HepG2 (cell line): ENCODE data around the gene SHC3. TPM values are rescaled to one million over a fixed set of nuclear protein-coding genes. Genes with fewer than 3 reads are reported as not detected.

Experiments used
- ATAC-seq: fragments of 200-7000 bp; cut with Tn5 transposase; 3 replicates; pipeline ENCODE4 v1.9.1; 2020; ENCODE audit warnings: mild to moderate bottlenecking, moderate library complexity
- BruUV-seq: library from RNA; stranded (reverse); fragments of 400-500 nt; replicated peaks from 2 replicates; lab custom pipeline; 2021; lab: Mats Ljungman, UMichigan
- CTCF ChIA-PET: fragments of 300-600 bp; formaldehyde crosslinking; extraction: SDS; loops from one replicate; lab custom pipeline; 2021; ENCODE audit warnings: low total read pairs, inconsistent platforms, low intra/inter-chr PET ratio; lab: Yijun Ruan, JAX
- POLR2A ChIA-PET: fragments of 350-600 bp; sonication (Branson Sonifier 250); formaldehyde crosslinking; loops from one replicate; lab custom pipeline; 2020; ENCODE audit warnings: antibody characterized with exemption, inconsistent platforms; lab: Yijun Ruan, JAX
- DNase-seq: peaks from one replicate; pipeline ENCODE4 v3.0.0-alpha.2; 2015; ENCODE audit warnings: low spot score
- FAIRE-seq: peaks from 3 replicates; lab custom pipeline; 2011; peaks lifted over from hg19 to GRCh38; lab: Jason Lieb, UNC
- H2AFZ ChIP-seq: one replicate; pipeline ENCODE4 v1.6.1; 2011; ENCODE audit warnings: low read length, inconsistent platforms
- H3K27ac ChIP-seq: fragments of 300-600 bp; 3 replicates; pipeline ENCODE4 v1.8.0; 2011; ENCODE audit warnings: mixed run types, mild to moderate bottlenecking, mixed read lengths, low read length, inconsistent platforms; ENCODE audit not compliant: insufficient read depth; ENCODE audit errors: extremely low read length
- H3K27me3 ChIP-seq, 2 experiments: fragments of 200-600 bp in 1 of 2; 2 replicates in 1 of 2; 3 replicates in 1 of 2; pipeline versions ENCODE4 v1.6.0 to v1.8.0; 2011; ENCODE audit warnings: low read length in 2 of 2, mild to moderate bottlenecking in 2 of 2, moderate library complexity in 2 of 2, inconsistent platforms in 1 of 2; ENCODE audit not compliant: insufficient read depth in 2 of 2, control insufficient read depth in 1 of 2
- H3K36me3 ChIP-seq, 2 experiments: fragments of 200-600 bp in 1 of 2; replicated peaks in 1 of 2; 2 replicates in 1 of 2; 3 replicates in 1 of 2; pipeline versions ENCODE4 v1.5.1 to v1.8.0; 2011; ENCODE audit warnings: low read length in 2 of 2, inconsistent platforms in 1 of 2; ENCODE audit not compliant: insufficient read depth in 2 of 2, control insufficient read depth in 1 of 2
- H3K4me1 ChIP-seq: 2 replicates; pipeline ENCODE4 v1.5.1; 2012; ENCODE audit warnings: low read length, inconsistent platforms; ENCODE audit not compliant: insufficient read depth
- H3K4me2 ChIP-seq: 2 replicates; pipeline ENCODE4 v1.6.0; 2011; ENCODE audit warnings: low read depth, low read length, inconsistent platforms
- H3K4me3 ChIP-seq, 3 experiments: fragments of 200-600 bp in 1 of 3; sonication (generic), shearing (Covaris generic) in 1 of 3; replicated peaks in 1 of 3; 2 replicates each; pipeline ENCODE4 v1.5.1; 2011 to 2016; ENCODE audit warnings: low read length in 3 of 3, inconsistent platforms in 2 of 3, low read depth in 2 of 3, mild to moderate bottlenecking in 2 of 3, control low read depth in 1 of 3, mixed read lengths in 1 of 3; ENCODE audit not compliant: insufficient read depth in 1 of 3
- H3K79me2 ChIP-seq: one replicate; pipeline ENCODE4 v1.6.1; 2011; ENCODE audit warnings: low read length, inconsistent platforms; ENCODE audit not compliant: insufficient read depth
- H3K9ac ChIP-seq: 2 replicates; pipeline ENCODE4 v1.6.0; 2011; ENCODE audit warnings: mild to moderate bottlenecking, low read depth, low read length, inconsistent platforms; ENCODE audit not compliant: insufficient read depth
- H3K9me3 ChIP-seq: 2 replicates; pipeline ENCODE4 v1.5.1; 2012; ENCODE audit warnings: mild to moderate bottlenecking, low read length
- H4K20me1 ChIP-seq: 2 replicates; pipeline ENCODE4 v1.6.0; 2011; ENCODE audit warnings: inconsistent platforms, mild to moderate bottlenecking, low read length, moderate library complexity; ENCODE audit not compliant: insufficient read depth
- KLF12 ChIP-seq: sonication (generic); formaldehyde crosslinking; IDR thresholded peaks from 2 replicates; pipeline ENCODE4 v1.4.0; 2020; ENCODE audit warnings: missing genetic modification reagents, borderline replicate concordance
- RBFOX2 ChIP-seq: fragments of 200-400 bp; formaldehyde crosslinking; IDR thresholded peaks from 2 replicates; pipeline ENCODE4 v1.6.1; 2017; ENCODE audit warnings: low read depth, mild to moderate bottlenecking, low read length
- XBP1 ChIP-seq: sonication (generic); formaldehyde crosslinking; IDR thresholded peaks from 2 replicates; pipeline ENCODE4 v1.5.0; 2020; ENCODE audit warnings: missing genetic modification reagents
- YEATS4 ChIP-seq: sonication (generic); formaldehyde crosslinking; IDR thresholded peaks from 2 replicates; pipeline ENCODE4 v1.4.0; 2020; ENCODE audit warnings: missing genetic modification reagents, borderline replicate concordance
- ZNF260 ChIP-seq: sonication (generic); formaldehyde crosslinking; IDR thresholded peaks from 2 replicates; pipeline ENCODE4 v1.4.0; 2020; ENCODE audit warnings: missing genetic modification reagents, low read depth, mild to moderate bottlenecking, borderline replicate concordance
- ZNF446 ChIP-seq: sonication (generic); formaldehyde crosslinking; IDR thresholded peaks from 2 replicates; pipeline ENCODE4 v1.5.0; 2020; ENCODE audit warnings: mild to moderate bottlenecking, missing genetic modification reagents
- ZNF550 ChIP-seq: sonication (generic); formaldehyde crosslinking; IDR thresholded peaks from 2 replicates; pipeline ENCODE4 v1.4.0; 2020; ENCODE audit warnings: mild to moderate bottlenecking, missing genetic modification reagents, borderline replicate concordance
- ZNF749 ChIP-seq: sonication (generic); formaldehyde crosslinking; IDR thresholded peaks from 2 replicates; pipeline ENCODE4 v1.8.0; 2022; ENCODE audit warnings: mild to moderate bottlenecking, missing genetic modification reagents, moderate library complexity, borderline replicate concordance
- WGBS: methylation state at CpG from one replicate; pipeline ENCODE4 v1.1.6; 2017; ENCODE audit warnings: low lambda C conversion rate; 5-methylcytosine and 5-hydroxymethylcytosine counted together
- in situ Hi-C: cut with HindIII; loops from 2 replicates; pipeline ENCODE4 v1.10.0; 2017; ENCODE audit warnings: low pct_unique_long_range_greater_than_20kb; ENCODE audit not compliant: extremely low pct_ligation_motif_present
- intact Hi-C: fragments of 100-400 bp; cut with micrococcal nuclease; formaldehyde crosslinking; loops from one replicate; pipeline ENCODE4 v1.10.0; 2022; ENCODE audit not compliant: unreplicated experiment
- polyA plus RNA-seq, 8 experiments: library from polyadenylated mRNA; depleted of rRNA in 3 of 8; stranded (reverse) in 7 of 8; unstranded in 1 of 8; fragments of >200 nt; fragmentation: Illumina TruSeq in 4 of 8; extraction: Trizol in 4 of 8; gene quantifications; 2 replicates each; pipeline versions ENCODE4 v1.2.1 to v1.2.3, GENCODE V29; 2011 to 2016; ENCODE audit warnings: low read depth in 4 of 8, missing spikeins in 1 of 8, mixed read lengths in 1 of 8; ENCODE audit not compliant: insufficient read depth in 1 of 8
- total RNA-seq, 5 experiments: library from RNA; depleted of rRNA; stranded (reverse); fragments of >200 nt; fragmentation: Illumina TruSeq; extraction: Trizol; gene quantifications; 2 replicates each; pipeline ENCODE4 v1.2.3, GENCODE V29; 2016; ENCODE audit warnings: low read depth in 1 of 5
- TF ChIP-seq, protein P1 (sequence below): sonication (generic); formaldehyde crosslinking; IDR thresholded peaks from 2 replicates; pipeline ENCODE4 v1.4.0; 2020; ENCODE audit warnings: mild to moderate bottlenecking, missing genetic modification reagents
- TF ChIP-seq, protein P2 (sequence below): sonication (generic); formaldehyde crosslinking; IDR thresholded peaks from 2 replicates; pipeline ENCODE4 v1.5.1; 2020; ENCODE audit warnings: mild to moderate bottlenecking, missing genetic modification reagents, moderate library complexity

Gene SHC3
- total and polyA plus RNA-seq, 2 of the 13 experiments (the other 11 are each of a cell fraction or from before 2014, with no cell fraction given), result 0.09 to 0.89 TPM

DNA sequence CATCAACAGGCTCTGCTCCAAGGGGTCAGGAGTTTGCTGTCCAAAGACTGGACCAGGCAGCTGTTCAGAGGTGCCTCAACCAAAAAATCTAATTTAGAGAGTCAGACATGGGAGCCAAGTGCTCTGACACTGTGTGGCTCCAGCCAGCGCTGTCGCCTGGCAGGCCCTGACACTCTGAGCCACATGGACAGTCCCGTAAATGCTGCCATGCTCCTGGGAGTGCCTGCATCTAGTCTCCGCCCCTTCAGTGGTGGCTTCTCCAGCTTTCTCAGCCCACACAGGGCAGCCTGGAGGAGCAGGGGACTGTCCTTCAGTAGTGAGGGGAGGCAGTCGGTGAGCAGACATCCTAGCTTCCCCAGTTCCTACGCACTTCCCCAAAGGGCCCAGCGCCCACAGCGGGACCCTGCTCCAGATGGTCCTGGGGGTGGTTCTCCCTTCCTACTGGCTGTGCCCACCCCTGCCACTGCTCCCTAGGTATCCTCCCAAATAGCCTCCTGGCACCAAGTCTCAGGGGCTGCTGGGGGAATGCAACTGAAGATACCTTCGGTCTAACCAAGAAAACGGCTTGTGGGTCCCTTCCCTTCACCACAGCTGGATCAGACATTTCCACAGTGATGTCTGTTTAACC lies 72.3 kb downstream of the SHC3 start:
- Histone ChIP-seq H3K4me3 (no peak overlapping the region), H4K20me1 (no peaks in the 10 kb centered on the region), H3K79me2 (no peaks in the 10 kb centered on the region), H3K36me3 (no peaks in the 10 kb centered on the region), H3K9ac (no peak overlapping the region), H3K27ac (no peak overlapping the region), H3K27me3 (no peaks in the 10 kb centered on the region), H2AFZ (no peak overlapping the region), H3K4me1 (no peaks in the 10 kb centered on the region), H3K4me2 (no peak overlapping the region), H3K9me3 (no peaks in the 10 kb centered on the region)
- 60% methylated on average over 6 of the region's 10 CpGs for WGBS
- no peak for ATAC-seq
- TF ChIP-seq ZNF550 (CRISPR knock-in tag) (no peak), KLF12 (CRISPR knock-in tag) (no peak), ZNF260 (no peak), ZNF446 (CRISPR knock-in tag) (no peak), YEATS4 (CRISPR knock-in tag) (no peak), RBFOX2 (no peak), XBP1 (CRISPR knock-in tag) (no peak), ZNF749 (no peak)
- TF ChIP-seq, protein P1, sequence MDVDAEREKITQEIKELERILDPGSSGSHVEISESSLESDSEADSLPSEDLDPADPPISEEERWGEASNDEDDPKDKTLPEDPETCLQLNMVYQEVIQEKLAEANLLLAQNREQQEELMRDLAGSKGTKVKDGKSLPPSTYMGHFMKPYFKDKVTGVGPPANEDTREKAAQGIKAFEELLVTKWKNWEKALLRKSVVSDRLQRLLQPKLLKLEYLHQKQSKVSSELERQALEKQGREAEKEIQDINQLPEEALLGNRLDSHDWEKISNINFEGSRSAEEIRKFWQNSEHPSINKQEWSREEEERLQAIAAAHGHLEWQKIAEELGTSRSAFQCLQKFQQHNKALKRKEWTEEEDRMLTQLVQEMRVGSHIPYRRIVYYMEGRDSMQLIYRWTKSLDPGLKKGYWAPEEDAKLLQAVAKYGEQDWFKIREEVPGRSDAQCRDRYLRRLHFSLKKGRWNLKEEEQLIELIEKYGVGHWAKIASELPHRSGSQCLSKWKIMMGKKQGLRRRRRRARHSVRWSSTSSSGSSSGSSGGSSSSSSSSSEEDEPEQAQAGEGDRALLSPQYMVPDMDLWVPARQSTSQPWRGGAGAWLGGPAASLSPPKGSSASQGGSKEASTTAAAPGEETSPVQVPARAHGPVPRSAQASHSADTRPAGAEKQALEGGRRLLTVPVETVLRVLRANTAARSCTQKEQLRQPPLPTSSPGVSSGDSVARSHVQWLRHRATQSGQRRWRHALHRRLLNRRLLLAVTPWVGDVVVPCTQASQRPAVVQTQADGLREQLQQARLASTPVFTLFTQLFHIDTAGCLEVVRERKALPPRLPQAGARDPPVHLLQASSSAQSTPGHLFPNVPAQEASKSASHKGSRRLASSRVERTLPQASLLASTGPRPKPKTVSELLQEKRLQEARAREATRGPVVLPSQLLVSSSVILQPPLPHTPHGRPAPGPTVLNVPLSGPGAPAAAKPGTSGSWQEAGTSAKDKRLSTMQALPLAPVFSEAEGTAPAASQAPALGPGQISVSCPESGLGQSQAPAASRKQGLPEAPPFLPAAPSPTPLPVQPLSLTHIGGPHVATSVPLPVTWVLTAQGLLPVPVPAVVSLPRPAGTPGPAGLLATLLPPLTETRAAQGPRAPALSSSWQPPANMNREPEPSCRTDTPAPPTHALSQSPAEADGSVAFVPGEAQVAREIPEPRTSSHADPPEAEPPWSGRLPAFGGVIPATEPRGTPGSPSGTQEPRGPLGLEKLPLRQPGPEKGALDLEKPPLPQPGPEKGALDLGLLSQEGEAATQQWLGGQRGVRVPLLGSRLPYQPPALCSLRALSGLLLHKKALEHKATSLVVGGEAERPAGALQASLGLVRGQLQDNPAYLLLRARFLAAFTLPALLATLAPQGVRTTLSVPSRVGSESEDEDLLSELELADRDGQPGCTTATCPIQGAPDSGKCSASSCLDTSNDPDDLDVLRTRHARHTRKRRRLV (CRISPR knock-in tag), result no peak
- TF ChIP-seq, protein P2, sequence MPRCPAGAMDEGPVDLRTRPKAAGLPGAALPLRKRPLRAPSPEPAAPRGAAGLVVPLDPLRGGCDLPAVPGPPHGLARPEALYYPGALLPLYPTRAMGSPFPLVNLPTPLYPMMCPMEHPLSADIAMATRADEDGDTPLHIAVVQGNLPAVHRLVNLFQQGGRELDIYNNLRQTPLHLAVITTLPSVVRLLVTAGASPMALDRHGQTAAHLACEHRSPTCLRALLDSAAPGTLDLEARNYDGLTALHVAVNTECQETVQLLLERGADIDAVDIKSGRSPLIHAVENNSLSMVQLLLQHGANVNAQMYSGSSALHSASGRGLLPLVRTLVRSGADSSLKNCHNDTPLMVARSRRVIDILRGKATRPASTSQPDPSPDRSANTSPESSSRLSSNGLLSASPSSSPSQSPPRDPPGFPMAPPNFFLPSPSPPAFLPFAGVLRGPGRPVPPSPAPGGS (CRISPR knock-in tag), result no peak
- intact Hi-C loops (no loop called here), in situ Hi-C loops (no loop called here)
- BruUV-seq, result no TSS peak
- POLR2A ChIA-PET, result no interaction called here
- no peak for DNase-seq
- FAIRE-seq, result no peak
- CTCF ChIA-PET, result no interaction called here
